ENCODE results near the gene ADAD2.

ADAD2 gene

DNA sequence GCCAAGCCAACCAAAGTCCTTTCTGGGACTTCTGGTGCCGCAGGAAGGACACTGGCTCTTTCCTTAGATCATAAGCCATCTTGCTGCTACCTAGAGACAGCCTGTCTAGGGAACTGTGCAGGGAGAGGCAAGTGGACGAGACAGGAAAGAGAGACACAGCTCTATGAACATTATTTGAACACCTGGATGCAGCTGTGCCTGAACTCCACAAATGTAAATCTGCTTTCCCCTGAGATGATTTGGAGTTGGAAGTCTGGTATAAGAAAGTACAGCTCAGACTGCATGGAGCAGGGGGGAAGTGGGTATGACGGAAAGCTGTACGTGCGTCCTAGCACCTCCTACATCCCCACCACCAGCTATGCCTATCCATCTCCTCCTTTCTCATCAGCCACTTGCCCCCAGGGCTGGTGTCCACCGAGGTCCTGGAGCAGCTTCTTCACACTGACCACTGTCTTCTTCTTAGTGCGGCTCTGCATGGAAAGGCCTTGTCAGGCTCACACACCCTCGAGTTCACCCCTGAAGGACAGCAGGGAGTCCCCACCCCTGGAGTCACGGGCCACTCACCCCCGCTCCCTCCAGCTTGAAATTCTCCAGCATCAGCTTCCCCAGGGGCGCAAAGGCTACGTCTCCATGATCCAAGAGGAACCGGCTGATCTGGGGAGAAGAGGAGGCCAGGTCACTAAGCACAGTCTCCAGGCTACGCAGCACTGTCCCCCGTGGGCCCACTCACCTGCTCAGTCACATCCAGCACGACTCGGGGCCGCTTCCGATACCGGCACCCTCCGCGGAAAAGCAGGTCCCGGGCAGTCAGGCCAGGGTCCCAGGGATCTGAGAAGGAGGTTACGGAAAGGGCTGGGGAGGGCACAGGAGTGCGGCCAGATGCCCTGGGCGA is 8.0 kb upstream of the ADAD2 start:
- TF ChIP-seq, protein P1, sequence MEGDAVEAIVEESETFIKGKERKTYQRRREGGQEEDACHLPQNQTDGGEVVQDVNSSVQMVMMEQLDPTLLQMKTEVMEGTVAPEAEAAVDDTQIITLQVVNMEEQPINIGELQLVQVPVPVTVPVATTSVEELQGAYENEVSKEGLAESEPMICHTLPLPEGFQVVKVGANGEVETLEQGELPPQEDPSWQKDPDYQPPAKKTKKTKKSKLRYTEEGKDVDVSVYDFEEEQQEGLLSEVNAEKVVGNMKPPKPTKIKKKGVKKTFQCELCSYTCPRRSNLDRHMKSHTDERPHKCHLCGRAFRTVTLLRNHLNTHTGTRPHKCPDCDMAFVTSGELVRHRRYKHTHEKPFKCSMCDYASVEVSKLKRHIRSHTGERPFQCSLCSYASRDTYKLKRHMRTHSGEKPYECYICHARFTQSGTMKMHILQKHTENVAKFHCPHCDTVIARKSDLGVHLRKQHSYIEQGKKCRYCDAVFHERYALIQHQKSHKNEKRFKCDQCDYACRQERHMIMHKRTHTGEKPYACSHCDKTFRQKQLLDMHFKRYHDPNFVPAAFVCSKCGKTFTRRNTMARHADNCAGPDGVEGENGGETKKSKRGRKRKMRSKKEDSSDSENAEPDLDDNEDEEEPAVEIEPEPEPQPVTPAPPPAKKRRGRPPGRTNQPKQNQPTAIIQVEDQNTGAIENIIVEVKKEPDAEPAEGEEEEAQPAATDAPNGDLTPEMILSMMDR (IDR thresholded peaks at IDR 0.05), result no peak
- no peak for TF ChIP-seq ZFX (IDR thresholded peaks at IDR 0.05; ENCODE audit: borderline replicate concordance)
- H3K27ac ChIP-seq, result no peak overlapping the region

DNA sequence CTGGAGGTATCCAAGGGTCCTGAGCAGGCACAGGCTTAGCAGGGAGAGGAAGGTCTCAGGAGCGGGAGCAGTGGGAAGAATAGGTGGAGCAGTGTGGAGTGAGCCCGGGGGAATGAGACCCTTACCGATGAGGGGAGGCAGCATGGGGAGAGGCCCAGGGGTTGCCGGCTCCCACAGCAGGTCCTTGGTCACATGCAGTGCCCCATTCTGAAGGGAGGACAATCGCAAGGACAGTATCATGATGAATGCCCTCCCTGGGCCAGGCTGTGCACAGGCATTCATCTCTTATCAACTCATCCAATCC is 7.4 kb upstream of the ADAD2 start:
- TF ChIP-seq ZFX (IDR thresholded peaks at IDR 0.05; ENCODE audit: borderline replicate concordance), result no peak
- TF ChIP-seq, protein P1 (IDR thresholded peaks at IDR 0.05), result no peak
- no peak overlapping the region for H3K27ac ChIP-seq

DNA sequence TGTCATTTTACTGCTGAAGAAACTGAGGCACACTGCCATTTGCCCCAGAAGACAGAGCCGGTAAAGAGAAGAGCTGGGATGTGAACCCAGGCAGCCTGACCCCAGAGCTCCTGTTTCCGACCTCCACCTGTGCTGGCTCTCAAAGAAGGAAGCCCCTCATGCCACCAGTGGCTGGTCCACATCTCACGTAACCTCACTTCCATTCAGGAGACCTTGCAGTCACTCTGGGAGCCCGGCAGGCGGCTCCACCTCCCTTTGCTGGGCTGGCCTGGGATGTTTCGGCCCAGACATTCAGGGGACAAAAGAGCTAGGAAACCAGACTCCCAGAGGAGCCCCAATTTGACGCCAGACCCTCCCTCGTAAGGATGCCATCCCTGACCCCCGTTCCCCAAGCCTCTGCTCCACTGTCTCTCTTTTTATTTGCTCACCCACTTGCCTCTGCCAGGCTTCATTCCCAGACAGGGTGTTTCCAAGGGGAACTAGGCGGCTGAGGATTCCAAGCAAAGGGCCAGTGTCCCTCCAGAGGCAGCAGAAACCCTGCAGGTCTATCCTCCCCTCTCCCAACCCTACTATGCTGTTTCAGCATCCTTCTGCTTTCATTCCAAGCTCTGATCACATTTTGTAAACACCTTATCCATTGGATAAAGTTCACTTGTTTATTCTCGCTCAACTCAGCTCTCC is 6.9 kb upstream of the ADAD2 start:
- no peak overlapping the region for H3K27ac ChIP-seq
- TF ChIP-seq ZFX (IDR thresholded peaks at IDR 0.05; ENCODE audit: borderline replicate concordance), result no peak
- TF ChIP-seq, protein P1 (IDR thresholded peaks at IDR 0.05), result peak; percentile 30

DNA sequence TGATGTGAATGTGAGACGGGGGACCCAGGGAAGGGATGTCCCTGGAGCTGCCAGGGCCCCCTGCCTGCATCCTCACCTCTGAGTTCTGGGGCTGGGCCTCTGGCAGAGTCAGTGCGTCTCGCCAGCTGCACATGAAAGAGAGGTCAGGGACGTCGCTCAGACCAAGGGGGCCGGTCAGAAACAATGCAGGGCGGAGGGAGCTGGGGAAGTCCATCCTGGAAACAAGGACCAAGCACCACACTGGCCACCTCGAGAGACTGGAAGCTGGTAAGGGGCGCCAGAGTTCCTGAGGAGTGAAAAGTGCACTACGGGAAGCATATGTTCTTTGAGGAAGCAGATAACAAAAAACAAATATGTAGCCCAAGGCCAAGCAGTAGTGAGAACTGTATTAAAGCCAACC is 6.2 kb upstream of the ADAD2 start:
- H3K27ac ChIP-seq, result no peak overlapping the region
- no peak for TF ChIP-seq ZFX (IDR thresholded peaks at IDR 0.05; ENCODE audit: borderline replicate concordance)
- TF ChIP-seq, protein P1 (IDR thresholded peaks at IDR 0.05), result no peak

DNA sequence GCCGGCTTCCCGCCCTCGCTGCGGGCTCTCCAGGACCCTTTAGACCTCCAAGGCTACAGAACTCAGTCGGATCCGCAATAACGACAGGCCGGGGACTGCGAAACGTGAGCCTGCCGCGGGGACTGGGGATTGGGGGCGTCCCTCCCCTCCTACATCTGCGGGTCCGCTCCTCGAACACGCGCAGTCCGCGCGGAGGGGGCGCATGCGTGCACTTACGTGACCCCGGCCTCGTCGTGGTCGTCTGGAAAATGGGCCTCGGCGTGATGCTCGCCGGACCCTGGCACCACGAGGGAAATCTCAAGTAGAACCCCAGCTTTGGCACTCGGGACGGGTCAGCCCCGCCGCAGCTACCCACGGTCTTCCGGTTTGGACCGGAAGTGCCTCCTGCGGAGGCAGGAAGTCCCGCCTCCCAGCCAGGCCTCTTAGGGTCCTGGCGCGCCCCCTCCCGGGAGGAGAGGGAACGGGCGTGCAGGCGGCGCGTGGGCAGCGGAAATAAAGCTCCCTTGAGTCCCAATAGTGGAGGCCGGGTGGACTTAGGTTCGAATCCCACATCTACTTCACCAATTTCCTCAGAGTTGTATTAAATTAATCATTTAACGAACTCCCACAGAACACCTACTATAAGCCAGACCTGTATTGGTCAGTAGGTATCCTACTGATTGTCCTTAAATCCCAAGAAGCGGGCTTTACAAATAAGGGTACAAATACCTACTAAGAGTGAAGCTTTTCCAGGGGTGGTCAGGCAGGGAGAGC is 4.1 kb upstream of the ADAD2 start, which contains the start of gene TAF1C:
Gene TAF1C (minus strand): TSS at position 373 of the 753 bp plus-strand sequence. CDS start 2,069 bp downstream, outside the sequence.
- 0 out of 2 replicates have a peak within 1 kb of the TSS, but pooled peaks have one; percentile 30 for H3K27ac ChIP-seq
- TF ChIP-seq ZFX (IDR thresholded peaks at IDR 0.05; ENCODE audit: borderline replicate concordance), result no peak
- TF ChIP-seq, protein P1 (IDR thresholded peaks at IDR 0.05), result peak; percentile 97

DNA sequence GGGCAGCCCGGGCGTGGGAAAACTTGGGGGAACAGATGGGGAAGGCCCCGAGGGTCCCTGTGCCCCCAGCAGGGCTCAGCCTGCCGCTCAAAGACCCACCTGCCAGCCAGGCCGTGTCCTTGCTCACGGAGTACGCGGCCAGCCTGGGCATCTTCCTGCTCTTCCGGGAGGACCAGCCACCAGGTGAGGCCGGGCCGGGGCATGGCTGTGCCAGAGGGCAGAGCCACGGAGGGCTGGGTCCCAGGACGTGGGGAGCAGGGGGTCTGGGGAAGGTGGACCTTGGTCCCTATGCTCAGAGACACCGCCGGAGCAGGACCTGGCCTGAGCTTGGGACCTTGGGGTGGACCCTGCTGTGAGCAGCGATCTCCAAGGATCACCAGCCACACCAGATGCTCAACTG is 509 bp downstream of the ADAD2 start:
- TF ChIP-seq ZFX (IDR thresholded peaks at IDR 0.05; ENCODE audit: borderline replicate concordance), result no peak
- TF ChIP-seq, protein P1 (IDR thresholded peaks at IDR 0.05), result no peak
- H3K27ac ChIP-seq, result no peak overlapping the region

All from 22Rv1 (cell line).